NCI-H1105 treated with DMSO at 0.1 percent for 48 hours (cell line): ENCODE measurements around the gene SCD.
A peak's percentile ranks its signal among the peaks of the same experiment; 100 is the strongest.
"Not testable (repeated sequence)": the region's sequence is repeated elsewhere in the genome, so short reads cannot be mapped to it uniquely, and the experiment has no call there.

Source experiments
- DNase-seq: peaks from one replicate; lab custom pipeline; 2025; lab: John Stamatoyannopoulos, UW

SCD gene

DNA sequence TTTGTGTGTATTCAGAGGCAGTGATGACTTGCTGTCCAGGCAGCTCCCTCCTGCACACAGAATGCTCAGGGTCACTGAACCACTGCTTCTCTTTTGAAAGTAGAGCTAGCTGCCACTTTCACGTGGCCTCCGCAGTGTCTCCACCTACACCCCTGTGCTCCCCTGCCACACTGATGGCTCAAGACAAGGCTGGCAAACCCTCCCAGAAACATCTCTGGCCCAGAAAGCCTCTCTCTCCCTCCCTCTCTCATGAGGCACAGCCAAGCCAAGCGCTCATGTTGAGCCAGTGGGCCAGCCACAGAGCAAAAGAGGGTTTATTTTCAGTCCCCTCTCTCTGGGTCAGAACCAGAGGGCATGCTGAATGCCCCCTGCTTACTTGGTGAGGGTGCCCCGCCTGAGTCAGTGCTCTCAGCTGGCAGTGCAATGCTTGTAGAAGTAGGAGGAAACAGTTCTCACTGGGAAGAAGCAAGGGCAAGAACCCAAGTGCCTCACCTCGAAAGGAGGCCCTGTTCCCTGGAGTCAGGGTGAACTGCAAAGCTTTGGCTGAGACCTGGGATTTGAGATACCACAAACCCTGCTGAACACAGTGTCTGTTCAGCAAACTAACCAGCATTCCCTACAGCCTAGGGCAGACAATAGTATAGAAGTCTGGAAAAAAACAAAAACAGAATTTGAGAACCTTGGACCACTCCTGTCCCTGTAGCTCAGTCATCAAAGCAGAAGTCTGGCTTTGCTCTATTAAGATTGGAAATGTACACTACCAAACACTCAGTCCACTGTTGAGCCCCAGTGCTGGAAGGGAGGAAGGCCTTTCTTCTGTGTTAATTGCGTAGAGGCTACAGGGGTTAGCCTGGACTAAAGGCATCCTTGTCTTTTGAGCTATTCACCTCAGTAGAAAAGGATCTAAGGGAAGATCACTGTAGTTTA is 15.8 kb downstream of the SCD start:
- DNase-seq = no peak

DNA sequence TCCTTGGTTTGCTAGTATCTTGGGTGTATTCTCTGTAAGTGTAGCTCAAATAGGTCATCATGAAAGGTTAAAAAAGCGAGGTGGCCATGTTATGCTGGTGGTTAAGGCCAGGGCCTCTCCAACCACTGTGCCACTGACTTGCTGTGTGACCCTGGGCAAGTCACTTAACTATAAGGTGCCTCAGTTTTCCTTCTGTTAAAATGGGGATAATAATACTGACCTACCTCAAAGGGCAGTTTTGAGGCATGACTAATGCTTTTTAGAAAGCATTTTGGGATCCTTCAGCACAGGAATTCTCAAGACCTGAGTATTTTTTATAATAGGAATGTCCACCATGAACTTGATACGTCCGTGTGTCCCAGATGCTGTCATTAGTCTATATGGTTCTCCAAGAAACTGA is 17.1 kb downstream of the SCD start:
- no peak for DNase-seq

DNA sequence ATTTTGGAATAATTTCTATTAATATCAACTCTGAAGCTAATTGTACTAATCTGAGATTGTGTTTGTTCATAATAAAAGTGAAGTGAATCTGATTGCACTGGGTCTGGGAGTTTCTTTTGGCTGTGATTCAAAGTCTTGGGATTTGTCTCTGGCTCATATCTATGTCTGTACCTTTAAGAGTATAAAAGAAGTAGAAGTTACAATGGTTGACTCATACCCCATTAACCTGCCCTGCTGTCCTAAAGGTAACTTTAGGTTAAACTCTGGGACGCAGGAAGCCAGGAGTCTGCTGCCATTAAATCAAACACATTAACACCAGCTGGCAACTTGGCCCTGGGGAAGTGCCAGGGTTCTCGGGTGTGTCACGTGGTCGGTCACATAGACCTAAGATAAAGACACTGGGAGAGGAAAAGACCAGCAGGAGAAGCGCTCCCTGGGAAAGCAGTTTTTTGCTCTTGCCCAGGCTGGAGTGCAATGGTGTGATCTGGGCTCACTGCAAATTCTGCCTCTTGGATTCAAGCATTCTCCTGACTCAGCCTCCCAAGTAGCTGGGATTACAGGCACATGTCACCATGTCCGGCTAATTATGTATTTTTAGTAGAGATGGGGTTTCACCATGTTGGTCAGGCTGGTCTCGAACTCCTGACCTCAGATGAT is 17.8 kb downstream of the SCD start:
- DNase-seq = peak; percentile 88

DNA sequence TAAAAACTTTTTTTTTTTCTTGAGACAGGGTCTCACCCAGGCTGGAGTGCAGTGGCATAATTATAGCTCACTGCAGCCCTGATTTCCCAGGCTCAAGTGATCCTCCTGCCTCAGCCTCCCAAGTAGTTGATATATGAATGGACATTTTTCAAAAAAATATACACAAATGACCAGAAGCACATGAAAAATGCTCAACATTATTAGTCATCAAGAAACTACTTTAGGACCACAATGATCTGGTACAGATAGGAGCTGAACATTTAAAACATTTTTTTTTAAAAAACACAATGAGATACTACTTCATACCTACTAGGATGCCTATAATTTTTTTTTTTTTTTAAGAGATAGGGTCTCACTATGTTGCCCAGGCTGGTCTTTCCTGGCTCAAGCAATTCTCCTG is 21.7 kb downstream of the SCD start:
- no peak for DNase-seq

DNA sequence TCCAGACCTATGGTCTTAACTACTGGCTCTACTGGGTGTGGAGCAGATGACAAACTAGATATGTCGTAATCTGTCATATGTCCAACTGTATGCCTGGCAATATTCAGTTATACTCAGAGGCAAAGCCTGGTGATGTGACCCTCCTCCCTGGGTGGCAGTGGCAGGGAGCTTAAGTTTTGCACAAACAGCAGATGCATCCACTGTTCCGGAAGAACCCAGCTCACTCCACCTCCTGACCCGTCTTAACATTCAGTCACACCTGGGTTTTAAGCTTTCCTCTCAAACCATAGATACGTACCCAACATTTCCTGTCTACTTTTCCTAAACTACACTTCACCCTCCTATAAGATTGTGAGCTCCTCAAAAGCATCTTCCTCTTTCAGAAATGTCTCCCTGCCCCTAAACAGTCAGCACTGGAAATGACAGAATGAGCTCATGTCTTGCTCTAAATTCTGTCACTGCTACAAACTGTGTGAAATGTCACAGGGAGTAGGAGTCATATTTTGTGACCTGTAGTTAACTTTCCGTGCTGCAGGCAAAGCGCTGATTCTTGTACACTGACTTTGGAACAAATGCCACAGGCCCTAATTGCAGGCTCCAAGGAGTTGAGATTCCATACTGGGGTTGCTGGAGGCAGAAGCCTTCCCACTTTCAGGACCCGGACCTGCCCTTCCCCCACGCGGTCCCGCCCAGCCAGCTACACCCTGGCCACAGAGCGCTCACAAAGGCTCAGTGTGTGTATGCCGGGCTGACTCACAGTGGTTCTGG is 23.9 kb downstream of the SCD start:
- DNase-seq = no peak

DNA sequence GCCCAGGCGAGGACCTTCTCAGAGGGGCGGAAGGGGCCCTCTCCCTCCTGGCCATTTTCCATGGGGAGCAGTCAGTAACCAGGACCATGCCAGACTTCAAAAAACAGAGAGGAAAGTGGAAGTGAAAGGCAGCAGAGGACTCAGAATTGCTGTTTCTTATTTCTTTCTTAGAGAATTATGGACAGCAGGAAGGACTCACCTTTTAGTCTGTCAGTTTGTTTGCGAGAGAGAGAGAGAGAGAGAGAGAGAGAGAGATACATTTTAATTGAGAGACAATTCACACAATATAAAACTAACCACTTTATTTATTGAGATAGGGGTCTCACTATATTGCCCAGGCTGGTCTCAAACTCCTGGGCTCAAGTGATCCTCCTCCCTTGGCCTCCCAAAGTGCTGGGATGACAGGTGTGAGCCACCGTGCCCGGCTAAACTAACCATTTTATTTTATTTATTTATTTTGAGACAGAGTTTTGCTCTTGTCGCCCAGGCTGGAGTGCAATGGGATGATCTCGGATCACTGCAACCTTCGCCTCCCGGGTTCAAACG is 24.5 kb downstream of the SCD start:
- no peak for DNase-seq

DNA sequence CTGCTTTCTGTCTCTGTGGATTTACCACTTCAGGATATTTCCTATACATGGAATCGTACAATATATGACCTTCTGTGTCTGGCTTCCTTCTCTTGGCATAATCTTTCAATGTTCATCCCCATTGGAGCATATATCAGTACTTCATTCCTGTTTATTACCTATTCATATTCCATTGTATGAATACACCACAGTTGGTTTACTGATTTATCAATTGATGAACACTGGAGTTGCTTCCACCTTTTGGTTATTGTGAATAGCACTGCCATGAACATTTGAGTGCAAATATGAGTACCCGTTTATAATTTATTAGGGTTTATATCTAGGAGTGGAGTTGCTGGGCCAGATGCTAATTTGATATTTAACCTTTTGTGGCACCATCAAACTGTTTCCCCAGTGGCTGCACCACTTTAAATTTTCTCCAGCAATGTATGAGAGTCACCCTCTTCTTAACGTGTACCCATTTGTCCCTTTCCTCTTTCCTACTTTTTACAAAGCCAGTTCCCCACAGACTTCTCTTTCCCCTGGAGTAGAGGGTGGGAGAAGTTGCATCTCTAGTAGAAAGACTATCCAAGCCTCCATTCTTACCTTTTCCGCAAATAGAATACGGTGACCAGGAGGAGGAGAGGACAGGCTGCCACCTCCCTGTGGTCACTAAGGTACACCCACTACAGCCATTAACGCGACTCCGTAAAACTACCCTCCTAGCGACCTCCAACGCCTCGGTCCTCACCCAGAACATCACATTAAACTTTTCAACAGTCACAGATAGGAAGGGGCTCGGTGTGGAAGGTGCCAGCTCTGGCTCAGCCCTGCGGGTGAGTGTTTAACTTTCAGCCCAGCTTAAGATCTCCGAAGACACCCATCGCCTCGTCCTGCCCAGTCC is 25.6 kb downstream of the SCD start:
- DNase-seq = no peak

DNA sequence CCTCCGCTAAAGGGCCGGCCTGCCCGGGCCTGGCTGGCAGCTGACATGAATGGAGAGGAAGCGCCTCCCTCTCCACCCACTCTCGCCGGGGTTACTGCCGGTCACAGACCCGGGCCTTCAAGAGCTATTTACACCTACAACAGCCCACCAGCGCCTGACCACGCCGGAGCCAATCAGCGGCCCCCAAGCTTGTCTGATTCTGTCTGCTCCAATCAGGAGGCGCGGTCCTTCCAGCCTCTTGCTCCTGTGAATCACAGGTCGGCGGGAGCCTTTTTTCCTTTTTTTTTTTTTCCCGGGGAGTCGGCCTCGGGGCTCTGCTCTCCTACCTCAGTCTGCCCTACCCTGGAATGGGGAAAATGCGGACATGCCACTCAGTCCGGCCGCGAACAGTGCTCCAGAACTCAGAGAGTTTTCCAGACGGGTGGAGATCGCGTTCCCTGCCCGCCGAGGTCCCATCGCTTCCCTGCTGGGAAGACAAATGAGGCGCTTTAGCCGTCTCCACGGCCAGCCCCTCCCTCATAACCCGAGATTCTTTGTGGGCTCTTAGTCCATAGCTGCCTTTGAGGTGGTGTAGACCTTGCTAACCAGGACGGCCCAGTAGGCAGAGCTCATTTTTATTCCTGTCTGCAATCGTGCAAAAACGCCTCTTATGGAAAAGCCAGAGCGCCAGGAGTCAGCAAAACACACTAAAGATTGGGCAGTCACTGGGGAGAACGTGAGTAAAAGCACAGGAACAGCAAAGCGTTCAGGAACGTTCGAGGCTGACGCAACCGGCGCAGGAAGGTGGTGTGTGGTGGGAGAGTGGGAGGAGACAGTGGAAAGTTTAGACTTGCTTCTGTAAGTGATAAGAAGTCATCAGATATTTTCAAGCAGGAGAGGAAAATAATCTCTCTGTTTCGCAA is 26.5 kb downstream of the SCD start:
- peak; percentile 91 for DNase-seq

DNA sequence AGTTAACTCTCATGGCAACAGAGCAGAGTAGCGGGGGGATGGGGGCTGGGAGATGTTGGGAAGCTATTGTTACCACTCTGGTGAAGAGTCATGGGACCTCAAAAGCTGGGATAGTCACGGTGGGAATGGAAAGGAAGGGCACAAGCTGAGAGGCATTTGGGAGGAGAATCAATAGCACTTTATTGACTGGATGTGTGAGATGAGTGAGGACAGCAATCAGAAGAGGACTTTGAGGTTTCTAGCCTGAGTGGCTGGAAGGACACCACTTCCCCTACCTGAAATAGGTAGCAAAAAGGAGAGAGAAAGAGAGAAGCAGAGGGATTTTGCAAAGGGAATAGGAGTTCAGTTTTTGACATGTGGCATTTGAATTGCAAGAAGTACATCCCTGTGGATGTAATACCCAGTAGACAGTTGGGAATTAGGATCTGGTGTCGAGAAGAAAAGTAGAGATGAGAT is 27.2 kb downstream of the SCD start:
- DNase-seq = no peak

DNA sequence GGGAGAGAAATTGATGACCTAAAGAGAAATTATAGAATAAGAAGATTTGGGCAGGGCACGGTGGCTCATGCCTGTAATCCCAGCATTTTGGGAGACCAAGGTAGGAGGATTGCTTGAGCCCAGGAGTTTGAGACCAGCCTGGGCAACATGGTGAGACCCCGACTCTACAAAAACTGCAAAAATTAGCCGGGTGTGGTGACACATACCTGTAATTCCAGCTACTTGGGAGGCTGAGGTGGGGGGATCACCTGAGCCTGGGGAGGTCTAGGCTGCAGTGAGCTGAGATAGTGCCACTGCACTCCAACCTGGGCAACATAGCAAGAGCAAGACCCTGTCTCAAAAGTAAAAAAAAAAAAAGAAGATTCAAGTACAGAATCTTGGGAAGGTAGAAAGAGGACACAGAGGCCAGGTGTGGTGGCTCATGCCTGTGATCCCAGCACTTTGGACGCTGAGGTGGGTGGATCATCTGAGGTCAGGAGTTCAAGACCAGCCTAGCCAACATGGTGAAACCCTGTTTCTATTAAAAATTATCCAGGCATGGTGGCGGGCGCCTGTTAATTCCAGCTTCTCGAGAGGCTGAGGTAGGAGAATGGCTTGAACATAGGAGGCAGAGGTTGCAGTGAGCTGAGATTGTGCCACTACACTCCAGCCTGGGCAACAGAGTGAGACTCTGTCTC is 27.8 kb downstream of the SCD start:
- DNase-seq = not testable (repeated sequence)

DNA sequence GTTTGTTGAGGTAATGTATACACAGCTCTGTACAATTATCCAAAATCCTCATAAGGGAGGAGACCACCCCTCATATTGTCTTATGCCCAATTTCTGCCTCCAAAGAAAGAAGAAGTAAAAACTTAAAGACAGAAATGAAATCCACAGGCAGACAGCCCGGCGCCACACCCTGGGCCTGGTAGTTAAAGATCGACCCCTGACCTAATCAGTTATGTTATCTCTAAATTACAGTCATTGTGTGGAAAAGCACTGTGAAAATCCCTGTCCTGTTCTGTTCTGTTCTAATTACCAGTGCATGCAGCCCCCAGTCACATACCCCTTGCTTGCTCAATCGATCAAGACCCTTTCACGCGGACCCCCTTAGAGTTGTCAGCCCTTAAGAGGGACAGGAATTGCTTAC is 29.6 kb downstream of the SCD start:
- DNase-seq = not testable (repeated sequence)

DNA sequence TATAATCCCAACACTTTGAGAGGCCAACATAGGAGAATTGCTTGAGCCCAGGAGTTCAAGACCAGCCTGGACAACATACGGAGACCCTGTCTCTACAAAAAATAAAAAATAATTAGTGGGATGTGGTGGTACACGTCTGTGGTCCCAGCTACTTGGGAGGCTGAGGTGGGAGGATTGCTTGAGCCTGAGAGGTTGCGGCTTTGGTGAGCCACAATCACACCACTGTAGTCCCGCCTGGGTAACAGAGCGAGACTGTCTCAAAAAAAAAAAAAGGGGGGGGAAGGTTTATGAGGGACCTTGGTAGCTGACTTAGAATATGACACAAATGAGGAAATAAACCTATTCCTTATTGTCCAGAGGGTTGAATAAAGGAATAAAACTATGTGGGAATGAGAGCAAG is 30.8 kb downstream of the SCD start:
- DNase-seq = no peak

DNA sequence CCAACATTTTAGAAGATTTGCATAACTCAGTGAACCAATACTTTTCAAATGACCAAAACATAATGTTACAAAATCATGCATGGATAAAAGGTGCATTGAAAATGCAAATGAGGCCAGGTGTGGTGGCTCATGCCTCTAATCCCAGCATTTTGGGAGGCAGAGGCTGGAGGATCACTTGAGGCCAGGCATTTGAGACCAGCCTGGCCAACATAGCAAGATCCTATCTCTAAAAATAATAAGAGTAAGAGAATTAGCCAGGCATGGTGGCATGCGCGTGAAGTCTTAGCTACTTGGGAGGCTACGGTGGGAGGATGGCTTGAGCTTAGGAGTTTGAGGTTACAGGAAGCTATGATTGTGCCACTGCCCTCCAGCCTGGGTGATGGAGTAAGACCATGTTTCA is 33.4 kb downstream of the SCD start:
- no peak for DNase-seq

DNA sequence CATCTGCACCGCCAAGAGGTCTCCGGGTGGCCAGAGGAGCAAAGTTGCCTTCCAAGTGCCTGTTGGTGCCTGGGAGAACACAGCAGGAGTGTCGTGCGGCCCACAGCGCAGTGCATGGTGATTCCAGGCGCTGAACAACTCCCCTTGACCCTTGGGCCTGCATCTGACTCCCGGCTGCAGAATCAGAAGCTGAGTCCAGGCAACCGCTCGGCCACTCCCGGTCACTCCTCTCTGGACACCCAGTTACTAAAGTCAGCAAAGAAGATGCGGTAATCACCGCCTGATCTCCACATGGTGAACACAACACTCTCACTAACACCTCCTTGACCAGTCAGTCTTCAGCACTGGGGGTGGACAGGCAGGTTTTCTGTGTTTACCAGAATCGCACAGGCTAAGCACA is 35.5 kb downstream of the SCD start:
- no peak for DNase-seq

DNA sequence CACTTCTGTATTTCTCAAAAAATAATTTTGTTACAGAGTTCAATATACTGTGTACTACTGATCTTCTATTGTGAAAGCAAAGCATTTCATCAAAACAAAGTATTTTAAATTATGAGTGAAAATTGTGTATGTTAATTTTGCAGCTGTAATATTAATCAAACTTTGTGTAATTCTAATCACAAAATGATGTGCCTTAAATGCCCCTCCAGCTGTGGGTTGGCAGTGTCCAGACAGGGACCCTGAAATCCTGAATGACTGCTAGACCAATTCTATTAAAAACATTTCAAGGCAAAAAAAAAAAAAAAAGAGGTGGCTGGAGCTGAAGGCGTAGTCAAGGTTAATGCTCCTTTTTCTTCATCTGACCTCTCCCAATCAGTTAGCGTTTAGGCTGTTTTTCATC is 36.2 kb downstream of the SCD start:
- DNase-seq = no peak

DNA sequence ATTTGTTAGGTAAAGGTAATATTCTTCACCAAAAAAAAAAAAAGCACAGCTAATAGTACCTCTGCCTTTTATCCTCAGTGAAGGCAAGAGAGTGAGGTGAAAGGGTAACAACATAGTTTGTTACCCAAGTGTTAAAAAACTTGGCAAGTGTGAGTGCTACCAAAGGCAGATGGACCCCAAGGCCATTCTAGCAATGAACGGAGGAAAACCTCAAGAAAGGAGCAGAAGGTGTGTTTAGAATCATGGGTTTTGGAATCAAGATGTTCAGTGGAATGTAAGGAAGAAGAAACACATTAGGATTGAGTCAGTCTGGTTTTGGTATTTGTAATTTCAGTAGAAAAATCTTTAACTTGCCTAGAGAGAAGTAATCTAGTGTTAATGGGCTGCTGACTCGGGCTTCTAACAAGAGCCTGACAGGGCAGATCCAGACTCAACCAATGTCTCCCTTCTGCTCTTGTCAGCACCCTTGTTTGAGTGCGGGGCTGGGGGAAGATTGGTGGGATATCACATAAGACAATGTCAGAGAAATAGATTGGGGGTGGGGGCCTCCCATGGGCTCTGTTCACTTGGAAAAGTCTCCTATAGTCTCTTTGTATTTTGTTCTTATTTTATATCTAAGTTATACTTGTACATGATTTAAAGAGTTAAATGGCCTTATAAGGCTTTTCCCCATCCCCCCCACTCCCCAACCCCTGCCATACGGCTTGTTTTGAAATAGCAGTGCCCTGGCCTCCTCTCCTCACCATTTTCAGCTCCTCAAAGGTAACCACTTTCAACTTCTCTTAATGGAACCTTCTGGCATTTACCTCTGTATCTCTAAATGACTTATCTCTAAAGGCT is 44.4 kb downstream of the SCD start:
- DNase-seq = no peak

DNA sequence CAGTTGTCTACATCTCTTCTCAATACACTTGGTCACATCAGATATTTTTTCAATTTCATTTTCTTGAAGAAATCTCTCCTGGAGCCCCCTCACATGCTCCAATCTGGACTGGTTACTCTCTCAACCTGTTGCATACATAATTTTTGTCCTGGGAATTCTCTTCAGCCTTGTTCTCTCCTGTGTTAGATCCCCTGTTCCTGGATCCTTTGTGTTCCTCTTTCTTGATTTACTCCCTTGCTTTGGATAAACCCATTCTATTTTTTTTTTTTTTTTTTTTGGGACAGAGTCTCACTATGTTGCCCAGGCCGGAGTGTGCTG is 45.6 kb downstream of the SCD start:
- no peak for DNase-seq

DNA sequence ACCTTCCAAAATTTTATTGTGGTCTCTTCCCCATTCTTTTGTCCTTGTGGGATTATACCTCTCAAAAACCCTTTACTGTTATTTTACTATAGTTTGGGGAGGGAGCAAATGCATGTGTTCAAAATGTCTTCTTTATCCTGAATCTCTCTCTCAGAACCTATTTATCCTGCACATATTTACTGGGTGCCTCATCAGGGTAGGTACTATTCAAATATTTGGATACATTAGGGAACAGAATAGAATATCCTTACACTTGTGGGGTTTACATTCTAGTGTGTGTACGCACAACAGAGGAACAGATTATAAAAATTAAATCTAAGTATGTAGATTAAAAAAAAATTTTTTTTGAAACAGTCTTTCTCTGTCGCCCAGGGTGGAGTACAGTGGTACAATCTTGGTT is 48.6 kb downstream of the SCD start:
- DNase-seq = no peak

DNA sequence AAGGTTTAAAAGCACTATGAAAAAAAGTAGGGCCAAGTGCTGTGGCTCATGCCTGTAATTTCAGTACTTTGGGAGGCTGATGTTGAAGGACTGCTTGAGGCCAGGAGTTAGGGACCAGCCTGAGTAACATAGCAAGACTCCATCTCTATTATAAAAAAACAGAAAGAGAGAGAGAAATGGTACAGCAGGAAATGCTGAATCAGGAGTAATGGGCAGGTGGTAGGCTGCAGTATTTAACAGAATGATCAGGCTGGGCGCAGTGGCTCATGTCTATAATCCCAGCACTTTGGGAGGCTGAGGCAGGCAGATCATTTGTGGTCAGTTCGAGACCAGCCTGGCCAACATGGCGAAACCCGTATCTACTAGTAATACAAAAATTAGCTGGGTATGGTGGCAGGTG is 49.6 kb downstream of the SCD start:
- no peak for DNase-seq
